Body of pancreas (tissue), 4 donors: ENCODE data around the gene PKD1L1.

ENCODE experiments used
- POLR2A ChIP-seq, 3 donors: fragments of 450-650 bp; IDR thresholded peaks; one replicate each; pipeline ENCODE4 v1.6.1; 2016; ENCODE audit warnings: antibody characterized with exemption in 3 of 3, mild to moderate bottlenecking in 2 of 3
- TF ChIP-seq, protein P1 (sequence below), 7 experiments: fragments of 450-650 bp in 4 of 7; fragments of 200-600 bp in 3 of 7; sonication (generic) in 3 of 7; IDR thresholded peaks; one replicate each; pipeline ENCODE4 v1.5.1; 2016 to 2019; ENCODE audit warnings: antibody characterized with exemption in 7 of 7

DNA sequence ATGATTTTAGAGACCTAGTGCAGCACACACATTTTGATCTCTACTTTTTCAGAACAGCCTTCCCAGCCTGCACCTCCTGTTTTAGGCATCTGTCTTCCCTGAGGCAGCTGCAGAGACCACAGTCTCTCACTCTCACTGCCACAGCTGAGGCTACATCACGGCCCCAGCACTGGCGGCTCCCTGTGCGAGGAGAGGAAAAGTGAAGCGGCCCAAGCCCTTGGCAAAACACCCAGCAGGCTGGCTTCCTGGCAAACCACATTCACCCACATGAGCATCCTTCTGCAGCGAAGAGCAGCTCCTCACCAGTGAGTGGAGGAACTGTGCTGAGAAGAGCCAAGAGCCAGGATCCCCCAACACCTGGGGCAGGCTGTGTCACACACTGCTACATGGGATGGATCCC is 17.2 kb upstream of the PKD1L1 start:
- TF ChIP-seq, protein P1, sequence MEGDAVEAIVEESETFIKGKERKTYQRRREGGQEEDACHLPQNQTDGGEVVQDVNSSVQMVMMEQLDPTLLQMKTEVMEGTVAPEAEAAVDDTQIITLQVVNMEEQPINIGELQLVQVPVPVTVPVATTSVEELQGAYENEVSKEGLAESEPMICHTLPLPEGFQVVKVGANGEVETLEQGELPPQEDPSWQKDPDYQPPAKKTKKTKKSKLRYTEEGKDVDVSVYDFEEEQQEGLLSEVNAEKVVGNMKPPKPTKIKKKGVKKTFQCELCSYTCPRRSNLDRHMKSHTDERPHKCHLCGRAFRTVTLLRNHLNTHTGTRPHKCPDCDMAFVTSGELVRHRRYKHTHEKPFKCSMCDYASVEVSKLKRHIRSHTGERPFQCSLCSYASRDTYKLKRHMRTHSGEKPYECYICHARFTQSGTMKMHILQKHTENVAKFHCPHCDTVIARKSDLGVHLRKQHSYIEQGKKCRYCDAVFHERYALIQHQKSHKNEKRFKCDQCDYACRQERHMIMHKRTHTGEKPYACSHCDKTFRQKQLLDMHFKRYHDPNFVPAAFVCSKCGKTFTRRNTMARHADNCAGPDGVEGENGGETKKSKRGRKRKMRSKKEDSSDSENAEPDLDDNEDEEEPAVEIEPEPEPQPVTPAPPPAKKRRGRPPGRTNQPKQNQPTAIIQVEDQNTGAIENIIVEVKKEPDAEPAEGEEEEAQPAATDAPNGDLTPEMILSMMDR (IDR thresholded peaks at IDR 0.05), result no peak
- no peak for TF ChIP-seq POLR2A (IDR thresholded peaks at IDR 0.05)
